Measurements from ENCODE around the gene SLC38A2.

The SLC38A2 gene

GRCh38 chr12:46390881-46391280, 18.3 kb upstream of the SLC38A2 start:
- no peak for DNase-seq

GRCh38 chr12:46390304-46390703, 17.7 kb upstream of the SLC38A2 start:
- no peak for DNase-seq

GRCh38 chr12:46389031-46389616, 16.6 kb upstream of the SLC38A2 start:
- DNase-seq, result no peak

- no peak for DNase-seq
Measured at GRCh38 chr12:46388427-46389021, 16.0 kb upstream of the SLC38A2 start.

GRCh38 chr12:46387670-46388069, 15.1 kb upstream of the SLC38A2 start:
- no peak for DNase-seq

GRCh38 chr12:46386877-46387629, 14.5 kb upstream of the SLC38A2 start:
- no peak for DNase-seq

GRCh38 chr12:46386360-46386867, 13.8 kb upstream of the SLC38A2 start:
- no peak for DNase-seq

- no peak for DNase-seq
Measured at GRCh38 chr12:46385438-46385837, 12.9 kb upstream of the SLC38A2 start.

- DNase-seq, result no peak
Measured at GRCh38 chr12:46384451-46385309, 12.1 kb upstream of the SLC38A2 start.

- peak; percentile 32 for DNase-seq
Measured at GRCh38 chr12:46383654-46384450, 11.3 kb upstream of the SLC38A2 start.

- DNase-seq, result peak; percentile 89
Measured at GRCh38 chr12:46382964-46383653, 10.5 kb upstream of the SLC38A2 start.

GRCh38 chr12:46382408-46382963, 9.9 kb upstream of the SLC38A2 start:
- DNase-seq, result no peak

GRCh38 chr12:46380881-46381280, 8.3 kb upstream of the SLC38A2 start:
- no peak for DNase-seq

GRCh38 chr12:46380022-46380796, 7.6 kb upstream of the SLC38A2 start:
- DNase-seq, result no peak

- DNase-seq, result no peak
Measured at GRCh38 chr12:46379352-46379751, 6.8 kb upstream of the SLC38A2 start.

GRCh38 chr12:46378530-46378929, 6.0 kb upstream of the SLC38A2 start:
- no peak for DNase-seq

GRCh38 chr12:46377678-46378077, 5.1 kb upstream of the SLC38A2 start:
- DNase-seq, result no peak

GRCh38 chr12:46376579-46376978, 4.0 kb upstream of the SLC38A2 start:
- DNase-seq, result no peak

GRCh38 chr12:46374711-46375110, 2.1 kb upstream of the SLC38A2 start:
- no peak for DNase-seq

GRCh38 chr12:46374310-46374709, 1.7 kb upstream of the SLC38A2 start:
- DNase-seq, result no peak
